Epithelial cell of prostate (primary cell): ENCODE measurements around the gene TMEM82.

Experiments used
- DNase-seq: peaks from one replicate; pipeline ENCODE4 v3.0.0-alpha.2; 2011; ENCODE audit warnings: low read depth, low spot score
- H3K27ac ChIP-seq: fragments of 450-650 bp; 2 replicates; pipeline ENCODE4 v1.5.1; 2017; ENCODE audit warnings: mild to moderate bottlenecking

Gene TMEM82

GRCh38 chr1:15771836-15772515 lies 29.7 kb downstream of the TMEM82 start:
- no peak overlapping the region for H3K27ac ChIP-seq
- no peak for DNase-seq

- peak overlapping the region; percentile 6 for H3K27ac ChIP-seq
- no peak for DNase-seq
Measured at GRCh38 chr1:15775706-15776105, 33.4 kb downstream of the TMEM82 start.

DNA sequence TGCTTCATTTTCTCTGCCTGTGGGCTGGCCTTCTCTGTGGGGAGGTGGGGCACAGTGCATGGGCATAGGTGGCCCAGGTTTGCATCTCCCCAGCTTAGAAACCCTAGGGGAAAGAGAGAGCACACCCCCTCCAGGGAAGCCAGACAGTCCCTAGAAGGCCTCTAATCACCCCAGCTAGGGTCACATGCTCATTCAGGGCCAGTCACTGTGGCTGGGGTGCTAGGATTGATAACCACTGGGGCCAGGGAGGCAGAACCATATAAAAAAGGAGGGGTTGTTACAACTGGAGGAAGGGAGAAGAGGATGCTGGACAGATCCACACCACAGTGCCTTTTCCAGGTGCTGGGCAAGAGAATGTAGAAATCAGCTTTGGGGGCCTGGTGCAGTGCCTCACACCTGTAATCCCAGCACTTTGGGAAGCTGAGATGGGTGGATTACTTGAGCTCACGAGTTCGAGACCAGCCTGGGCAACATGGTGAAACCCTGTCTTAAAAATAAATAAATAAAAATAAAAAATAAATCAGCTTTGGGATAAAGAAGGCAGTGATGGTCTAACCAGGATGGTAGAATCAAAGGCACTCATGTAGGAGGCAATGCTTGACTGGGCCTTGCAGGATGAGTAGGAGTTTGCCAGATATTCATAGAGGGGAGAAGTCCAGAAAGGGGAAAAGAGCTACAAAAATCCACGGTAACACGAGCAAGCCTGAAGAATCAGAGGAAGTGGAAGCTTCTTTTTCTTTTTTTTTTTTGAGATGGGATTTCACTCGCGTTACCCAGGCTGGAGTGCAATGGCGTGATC lies 35.8 kb downstream of the TMEM82 start:
- H3K27ac ChIP-seq: no peak overlapping the region
- no peak for DNase-seq

DNA sequence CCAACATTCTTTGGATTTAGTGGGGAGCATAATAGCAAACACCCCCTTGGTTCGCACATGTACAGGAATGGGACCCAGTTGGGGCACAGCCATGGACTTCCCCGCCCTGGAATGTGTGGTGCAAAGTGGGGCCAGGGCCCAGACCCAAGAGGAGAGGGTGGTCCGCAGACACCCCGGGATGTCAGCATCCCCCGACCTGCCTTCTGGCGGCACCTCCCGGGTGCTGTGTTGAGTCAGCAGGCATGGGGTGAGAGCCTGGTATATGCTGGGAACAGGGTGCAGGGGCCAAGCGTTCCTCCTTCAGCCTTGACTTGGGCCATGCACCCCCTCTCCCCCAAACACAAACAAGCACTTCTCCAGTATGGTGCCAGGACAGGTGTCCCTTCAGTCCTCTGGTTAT lies 43.4 kb downstream of the TMEM82 start:
- DNase-seq: no peak
- peak overlapping the region; percentile 94 for H3K27ac ChIP-seq

DNA sequence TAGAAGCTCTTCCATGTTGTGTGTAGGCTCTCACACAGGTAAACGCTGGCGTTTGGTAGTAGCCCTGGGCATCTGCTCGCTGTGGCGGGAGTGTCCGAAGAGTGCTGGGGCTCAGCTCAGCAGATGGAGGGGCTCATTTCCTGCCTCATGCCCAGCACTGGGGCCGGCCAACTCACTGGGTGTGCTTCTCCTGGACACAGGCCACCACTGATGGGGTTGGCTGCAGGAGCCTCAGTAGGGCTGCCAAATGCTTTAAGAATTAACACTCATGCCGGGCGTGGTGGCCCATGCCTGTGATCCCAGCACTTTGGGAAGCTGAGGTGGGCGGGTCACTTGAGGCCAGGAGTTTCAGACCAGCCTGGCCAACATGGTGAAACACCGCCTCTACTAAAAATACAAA lies 44.3 kb downstream of the TMEM82 start:
- no peak for DNase-seq
- H3K27ac ChIP-seq: peak overlapping the region; percentile 94

GRCh38 chr1:15788624-15789301 lies 46.5 kb downstream of the TMEM82 start:
- peak; percentile 64 for DNase-seq
- peak overlapping the region; percentile 94 for H3K27ac ChIP-seq

- no peak for DNase-seq
- peak overlapping the region; percentile 100 for H3K27ac ChIP-seq
Measured at GRCh38 chr1:15796086-15796462, 53.8 kb downstream of the TMEM82 start.
